Measurements from ENCODE around the gene C19orf67.

The C19orf67 gene

DNA sequence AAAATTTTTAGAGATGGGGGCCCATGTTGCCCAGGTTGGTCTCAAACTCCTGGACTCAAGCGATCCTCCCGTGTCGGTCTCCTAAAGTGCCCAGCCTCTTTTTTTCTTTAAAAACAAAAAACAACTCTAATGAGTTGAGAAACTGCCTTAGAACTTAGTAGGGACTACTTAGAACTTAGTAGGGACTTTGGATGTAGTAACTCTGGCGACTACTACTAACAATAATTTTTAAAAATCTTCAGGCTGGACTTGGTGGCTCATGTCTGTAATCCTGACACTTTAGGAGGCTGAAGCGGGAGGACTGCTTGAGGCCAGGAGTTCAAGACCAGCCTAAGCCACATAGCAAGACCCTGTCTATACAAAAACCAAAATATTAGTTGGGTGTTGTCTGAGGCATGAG is 515 bp upstream of the C19orf67 start:
- no peak for DNase-seq (ENCODE audit: low spot score)

GRCh38 chr19:14082675-14082960 is 3.0 kb downstream of the C19orf67 start:
- DNase-seq (ENCODE audit: low spot score), result no peak

GRCh38 chr19:14081797-14082674 is 3.5 kb downstream of the C19orf67 start:
- no peak for DNase-seq (ENCODE audit: low spot score)

DNA sequence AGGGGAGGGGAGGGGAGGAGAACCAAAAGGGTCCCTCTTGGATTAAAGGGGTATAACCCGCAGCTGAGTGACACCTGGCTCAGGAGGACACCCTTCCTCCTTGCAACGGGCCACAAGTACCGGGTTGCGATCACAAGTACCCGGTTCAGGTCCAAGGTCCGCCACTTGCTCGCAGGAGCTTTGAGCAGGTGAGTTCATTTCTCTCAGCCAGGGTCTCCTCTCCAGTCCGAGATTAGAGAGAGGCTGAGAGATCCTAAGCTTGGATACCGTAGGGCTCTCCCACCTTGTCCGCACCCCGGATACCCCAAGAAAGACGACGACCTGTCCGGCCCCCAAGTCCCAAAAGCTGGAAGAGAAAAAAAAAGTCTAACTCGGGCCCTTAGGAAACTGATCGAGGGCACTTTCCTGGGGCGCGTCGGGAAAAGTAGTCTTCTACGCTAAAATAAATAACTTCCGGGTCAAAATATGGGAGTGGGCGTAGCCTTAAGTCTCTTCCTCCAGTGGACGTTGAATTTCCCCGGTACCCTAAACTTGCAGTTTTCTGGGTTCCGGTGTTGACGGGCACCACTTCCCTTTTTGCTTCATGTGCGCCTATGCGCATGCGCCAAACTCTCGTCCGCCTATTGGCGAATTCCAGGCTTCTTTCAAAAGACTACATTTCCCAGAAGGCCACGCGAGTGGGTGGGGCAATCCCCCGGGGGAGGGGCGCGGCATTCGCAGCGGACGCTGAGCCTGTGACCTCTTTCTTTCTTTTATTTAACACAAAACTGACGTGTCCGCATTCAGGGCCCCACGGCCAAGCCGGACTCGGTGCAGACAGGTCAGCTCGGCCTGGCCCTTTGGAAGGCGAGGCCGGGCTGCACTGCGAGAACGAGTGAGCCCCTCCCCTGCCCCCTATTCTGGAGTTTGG is 4.4 kb downstream of the C19orf67 start:
- DNase-seq (ENCODE audit: low spot score), result peak; percentile 99

DNA sequence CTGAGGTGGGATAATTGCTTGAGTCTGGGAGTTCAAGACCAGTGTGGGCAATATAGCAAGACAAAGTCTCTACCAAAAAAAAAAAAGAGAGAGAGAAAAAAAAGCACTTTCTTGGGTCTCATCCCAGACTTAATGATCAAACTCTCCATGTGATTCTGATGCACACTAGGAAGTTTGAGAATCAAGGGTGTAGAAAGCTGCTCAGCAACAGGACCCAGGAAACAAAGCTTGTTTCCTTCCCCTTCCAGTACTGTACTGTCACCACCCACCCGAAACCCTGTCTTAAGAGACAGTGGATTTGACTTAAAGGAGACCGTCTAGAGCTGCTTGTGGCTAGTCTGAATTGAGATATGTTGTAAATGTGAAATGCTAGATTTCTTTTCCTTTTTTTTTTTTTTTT is 7.2 kb downstream of the C19orf67 start:
- DNase-seq (ENCODE audit: low spot score), result no peak

GRCh38 chr19:14073925-14074838 is 11.4 kb downstream of the C19orf67 start:
- DNase-seq (ENCODE audit: low spot score), result peak; percentile 38

GRCh38 chr19:14073261-14073924 is 12.2 kb downstream of the C19orf67 start:
- DNase-seq (ENCODE audit: low spot score), result peak; percentile 60

GRCh38 chr19:14072535-14073260 is 12.9 kb downstream of the C19orf67 start, which contains the start of gene MISP3:
Gene MISP3, plus strand, starts transcription at chr19:14072786. Its CDS starts 524 bp downstream, at chr19:14073310.
- peak; percentile 41 for DNase-seq (ENCODE audit: low spot score)

- DNase-seq (ENCODE audit: low spot score), result peak; percentile 43
Observed at GRCh38 chr19:14070268-14071050, 15.1 kb downstream of the C19orf67 start.

GRCh38 chr19:14066134-14066533 is 19.4 kb downstream of the C19orf67 start:
- DNase-seq (ENCODE audit: low spot score), result no peak

DNA sequence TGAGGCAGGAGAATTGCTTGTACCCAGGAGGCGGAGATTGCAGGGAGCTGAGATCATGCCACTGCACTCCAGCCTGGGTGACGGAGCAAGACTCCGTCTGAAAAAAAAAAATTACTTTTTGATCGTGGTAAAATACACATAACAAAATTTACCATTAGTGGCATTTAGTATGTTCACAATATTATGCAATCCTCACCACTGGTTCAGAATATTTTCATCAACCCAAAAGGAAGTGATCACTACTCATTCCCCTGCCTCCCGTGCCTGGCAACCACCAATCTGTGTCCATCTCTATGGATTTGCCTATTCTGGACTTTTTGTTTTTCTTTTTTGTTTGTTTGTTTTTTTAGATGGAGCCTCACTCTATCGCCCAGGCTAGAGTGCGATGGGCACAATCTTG is 22.5 kb downstream of the C19orf67 start:
- no peak for DNase-seq (ENCODE audit: low spot score)

DNA sequence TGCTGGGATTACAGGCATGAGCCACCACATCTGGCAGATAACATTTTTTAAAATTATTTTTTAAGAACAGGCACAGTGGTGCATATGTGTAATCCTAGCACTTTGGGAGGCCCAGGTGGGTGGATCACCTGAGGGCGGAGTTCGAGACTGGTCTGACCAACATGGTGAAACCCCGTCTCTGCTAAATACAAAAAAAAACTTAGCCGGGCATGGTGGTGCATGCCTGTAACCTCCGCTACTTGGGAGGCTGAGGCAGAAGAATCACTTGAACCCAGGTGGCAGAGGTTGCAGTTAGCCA is 23.1 kb downstream of the C19orf67 start:
- DNase-seq (ENCODE audit: low spot score), result no peak

DNA sequence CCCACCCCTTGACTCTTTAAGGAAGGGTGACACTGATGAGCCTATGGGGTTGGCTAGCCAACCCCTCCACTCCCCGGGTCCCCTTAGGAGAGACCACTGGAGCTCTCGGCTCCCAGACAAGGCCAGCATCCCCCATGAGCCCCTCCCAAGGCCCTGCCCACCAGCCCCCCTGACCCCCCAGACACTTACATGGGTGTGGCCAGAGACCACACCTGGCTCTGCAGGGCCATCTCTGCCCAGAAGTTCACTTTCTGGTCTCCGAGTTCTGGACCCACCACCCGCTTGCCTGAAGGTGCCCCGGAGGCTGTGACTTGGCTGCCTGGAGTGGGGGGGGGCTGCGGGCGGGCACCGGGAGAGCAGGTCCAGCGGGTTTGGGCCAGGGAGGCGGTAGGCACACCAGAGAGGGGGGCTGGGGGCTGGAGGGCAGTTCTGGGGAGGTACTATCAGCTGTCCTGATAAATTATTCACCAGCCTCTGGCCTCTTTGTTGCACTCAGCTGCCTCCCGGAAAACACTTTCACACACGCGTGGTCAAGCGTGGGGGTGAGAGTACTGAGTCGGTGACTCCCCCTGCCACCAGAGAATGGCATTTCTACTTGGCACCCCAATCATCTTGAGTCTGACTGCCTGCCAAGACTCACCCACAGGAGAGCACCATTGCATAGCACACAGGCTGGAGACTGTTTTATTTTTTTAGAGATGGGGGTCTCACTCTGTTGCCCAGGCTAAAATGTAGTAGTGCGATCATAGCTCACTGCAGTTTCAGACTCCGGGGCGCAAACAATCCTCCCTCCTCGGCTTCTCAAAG is 23.6 kb downstream of the C19orf67 start, which contains the start of gene PALM3:
TSS of gene PALM3 (minus strand) at position 326 of the 807 bp plus-strand sequence. CDS start at position 230, 96 bp downstream.
- no peak for DNase-seq (ENCODE audit: low spot score)

- no peak for DNase-seq (ENCODE audit: low spot score)
Observed at GRCh38 chr19:14061081-14061749, 24.4 kb downstream of the C19orf67 start.

DNA sequence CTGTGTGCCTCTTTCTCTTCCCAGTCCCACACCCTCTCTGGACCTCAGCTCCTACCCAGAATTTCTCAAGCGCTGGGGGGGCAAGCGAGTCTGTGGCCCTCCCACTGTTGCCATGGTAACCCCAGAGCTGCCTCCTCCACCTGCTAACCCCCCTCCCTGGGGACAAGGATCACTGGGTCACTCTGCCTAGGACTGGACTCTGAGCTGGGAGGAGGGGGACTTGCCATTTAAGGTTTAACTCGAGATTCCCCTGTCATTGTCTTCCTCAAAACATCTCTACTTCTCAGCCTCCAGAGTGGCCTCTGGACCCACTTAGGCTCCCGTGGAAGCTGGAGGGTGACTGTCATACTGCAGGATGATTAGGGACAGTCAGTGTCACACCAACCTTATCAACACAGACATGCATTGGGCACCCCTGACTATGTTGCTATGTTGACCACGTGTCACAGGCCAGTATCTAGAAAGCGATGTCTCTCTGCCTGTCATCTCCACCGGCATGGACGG is 25.9 kb downstream of the C19orf67 start:
- no peak for DNase-seq (ENCODE audit: low spot score)

GRCh38 chr19:14059093-14059480 is 26.5 kb downstream of the C19orf67 start:
- no peak for DNase-seq (ENCODE audit: low spot score)

GRCh38 chr19:14058182-14059092 is 27.1 kb downstream of the C19orf67 start:
- no peak for DNase-seq (ENCODE audit: low spot score)

All from SK-N-DZ (cell line).